ENCODE results near the gene MIB1. TPM values are rescaled to one million over a fixed set of nuclear protein-coding genes. Genes with fewer than 3 reads are reported as not detected.

MIB1 gene
- total RNA-seq, 3 donors from 2014 or later (not counting 1 experiment from before 2014, with no cell fraction given), result 27.5 to 38.4 (median 35.6) TPM

DNA sequence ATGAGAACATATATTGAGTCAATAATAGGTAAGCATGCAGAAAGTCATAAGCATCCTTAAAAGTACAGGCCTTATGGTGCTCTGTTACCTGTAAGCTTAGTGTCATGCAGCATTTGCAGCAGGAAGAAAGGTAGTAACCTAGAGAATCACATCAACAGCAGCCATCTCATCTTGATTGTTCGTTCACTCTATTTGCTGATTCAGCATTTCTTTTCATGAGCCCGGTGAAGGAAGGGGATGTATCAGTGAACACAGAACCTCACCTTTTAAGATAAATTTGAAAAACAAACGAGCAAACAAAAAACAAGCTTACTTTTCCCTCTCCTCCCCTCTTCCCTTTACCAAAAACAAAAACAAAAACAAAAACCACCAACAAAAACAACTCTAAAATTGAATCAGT is 89.9 kb downstream of the MIB1 start:
- ATAC-seq, result no peak
- no peaks in the 10 kb centered on the region for H3K9me3 Mint-ChIP-seq
- H3K36me3 Mint-ChIP-seq, result no peaks in the 10 kb centered on the region
- no peaks in the 10 kb centered on the region for H3K27me3 Mint-ChIP-seq (ENCODE audit: low read depth in 2 of 2)
- no peak overlapping the region for H3K27ac Mint-ChIP-seq
- no peak overlapping the region for H3K27ac ChIP-seq (ENCODE audit: low read length)
- no peaks in the 10 kb centered on the region for H3K4me1 ChIP-seq (ENCODE audit: control insufficient read depth, insufficient read depth, low read length)
- H3K4me1 Mint-ChIP-seq, result no peaks in the 10 kb centered on the region
- no peaks in the 10 kb centered on the region for H3K9me3 ChIP-seq (ENCODE audit: control insufficient read depth, insufficient read depth, low read length)
- no peak overlapping the region for H3K4me3 Mint-ChIP-seq
- TF ChIP-seq, protein P1, sequence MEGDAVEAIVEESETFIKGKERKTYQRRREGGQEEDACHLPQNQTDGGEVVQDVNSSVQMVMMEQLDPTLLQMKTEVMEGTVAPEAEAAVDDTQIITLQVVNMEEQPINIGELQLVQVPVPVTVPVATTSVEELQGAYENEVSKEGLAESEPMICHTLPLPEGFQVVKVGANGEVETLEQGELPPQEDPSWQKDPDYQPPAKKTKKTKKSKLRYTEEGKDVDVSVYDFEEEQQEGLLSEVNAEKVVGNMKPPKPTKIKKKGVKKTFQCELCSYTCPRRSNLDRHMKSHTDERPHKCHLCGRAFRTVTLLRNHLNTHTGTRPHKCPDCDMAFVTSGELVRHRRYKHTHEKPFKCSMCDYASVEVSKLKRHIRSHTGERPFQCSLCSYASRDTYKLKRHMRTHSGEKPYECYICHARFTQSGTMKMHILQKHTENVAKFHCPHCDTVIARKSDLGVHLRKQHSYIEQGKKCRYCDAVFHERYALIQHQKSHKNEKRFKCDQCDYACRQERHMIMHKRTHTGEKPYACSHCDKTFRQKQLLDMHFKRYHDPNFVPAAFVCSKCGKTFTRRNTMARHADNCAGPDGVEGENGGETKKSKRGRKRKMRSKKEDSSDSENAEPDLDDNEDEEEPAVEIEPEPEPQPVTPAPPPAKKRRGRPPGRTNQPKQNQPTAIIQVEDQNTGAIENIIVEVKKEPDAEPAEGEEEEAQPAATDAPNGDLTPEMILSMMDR (IDR thresholded peaks at IDR 0.05), result no peak
- no peak overlapping the region for H3K4me3 ChIP-seq (ENCODE audit: low read length)
- 100% methylated on average over 3 of the region's 3 CpGs for WGBS (ENCODE audit: insufficient coverage)
- intact Hi-C loops (cut with micrococcal nuclease), result no loop called here
- H3K27me3 ChIP-seq (ENCODE audit: control insufficient read depth, insufficient read depth, low read length), result no peaks in the 10 kb centered on the region
- H3K36me3 ChIP-seq (ENCODE audit: control insufficient read depth, insufficient read depth, low read length), result peaks cover 3% of the 10 kb centered on the region
- no peak for DNase-seq

DNA sequence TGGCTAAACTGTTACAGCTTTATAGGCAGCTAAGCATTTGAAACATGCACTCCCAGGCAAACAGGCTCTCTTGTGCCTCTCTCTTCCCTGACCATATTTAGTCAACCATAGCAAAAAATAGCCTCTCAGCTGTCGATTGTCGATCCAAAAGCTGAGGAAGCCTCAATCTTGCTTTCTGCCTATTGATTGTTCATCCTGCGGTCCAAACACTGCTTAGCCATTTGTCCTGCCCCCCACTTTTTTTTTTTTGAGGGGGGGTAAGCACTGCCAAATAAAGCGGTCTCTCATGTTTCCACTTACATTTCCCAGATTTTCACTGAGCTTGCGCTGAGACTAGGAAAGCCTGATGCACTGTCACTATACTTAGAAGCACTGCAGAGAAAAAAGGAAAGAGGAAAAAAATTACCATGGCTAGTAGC is 90.8 kb downstream of the MIB1 start:
- H3K27ac ChIP-seq (ENCODE audit: low read length), result no peak overlapping the region
- TF ChIP-seq, protein P1 (IDR thresholded peaks at IDR 0.05), result no peak
- H3K4me3 Mint-ChIP-seq, result no peak overlapping the region
- DNase-seq (no peak), ATAC-seq (no peak)
- no peaks in the 10 kb centered on the region for H3K4me1 Mint-ChIP-seq
- no peaks in the 10 kb centered on the region for H3K36me3 ChIP-seq (ENCODE audit: control insufficient read depth, insufficient read depth, low read length)
- H3K4me1 ChIP-seq (ENCODE audit: control insufficient read depth, insufficient read depth, low read length), result no peaks in the 10 kb centered on the region
- H3K4me3 ChIP-seq (ENCODE audit: low read length), result no peak overlapping the region
- intact Hi-C loops (cut with micrococcal nuclease), result no loop called here
- no peaks in the 10 kb centered on the region for H3K27me3 ChIP-seq (ENCODE audit: control insufficient read depth, insufficient read depth, low read length)
- no peaks in the 10 kb centered on the region for H3K9me3 Mint-ChIP-seq
- H3K27me3 Mint-ChIP-seq (ENCODE audit: low read depth in 2 of 2), result no peaks in the 10 kb centered on the region
- no peaks in the 10 kb centered on the region for H3K9me3 ChIP-seq (ENCODE audit: control insufficient read depth, insufficient read depth, low read length)
- 100% methylated on average over 5 of the region's 5 CpGs for WGBS (ENCODE audit: insufficient coverage)
- no peak overlapping the region for H3K27ac Mint-ChIP-seq
- no peaks in the 10 kb centered on the region for H3K36me3 Mint-ChIP-seq

DNA sequence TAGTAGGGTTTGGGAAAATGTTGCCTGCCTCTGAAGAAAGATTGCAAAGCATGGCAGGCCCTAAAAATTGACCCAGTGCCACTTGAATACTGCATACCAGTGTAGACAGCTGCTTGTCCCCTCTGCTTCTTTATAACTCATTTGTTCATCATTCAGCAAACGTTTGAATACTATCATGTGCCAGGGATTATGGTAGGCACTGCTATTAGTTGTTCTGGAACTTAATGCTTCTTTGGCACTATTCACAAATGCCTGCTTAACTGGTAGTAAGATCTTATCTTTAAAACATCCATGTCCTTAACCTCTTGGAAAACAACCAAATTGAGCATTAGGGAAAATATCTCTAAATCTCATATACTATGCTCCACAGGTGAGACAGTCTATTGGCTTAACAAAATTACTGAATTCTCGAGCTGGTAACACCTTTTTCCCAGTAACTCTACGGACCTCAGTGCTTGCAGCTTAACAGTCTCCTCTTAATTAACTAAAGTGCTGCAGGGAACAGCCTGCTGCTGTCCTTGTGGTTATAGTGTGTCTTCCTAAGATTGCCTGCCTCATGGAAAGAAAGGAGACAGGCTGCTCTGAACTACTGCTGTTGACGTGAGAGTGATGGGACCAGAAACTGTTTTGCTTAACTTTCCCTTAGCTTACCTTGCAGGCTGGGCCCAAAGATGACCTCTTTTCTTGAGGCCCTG is 93.2 kb downstream of the MIB1 start:
- no peak overlapping the region for H3K4me3 ChIP-seq (ENCODE audit: low read length)
- no peaks in the 10 kb centered on the region for H3K36me3 Mint-ChIP-seq
- intact Hi-C loops (cut with micrococcal nuclease), result no loop called here
- H3K4me1 Mint-ChIP-seq, result no peaks in the 10 kb centered on the region
- H3K4me1 ChIP-seq (ENCODE audit: control insufficient read depth, insufficient read depth, low read length), result no peaks in the 10 kb centered on the region
- H3K27me3 ChIP-seq (ENCODE audit: control insufficient read depth, insufficient read depth, low read length), result no peaks in the 10 kb centered on the region
- no peak overlapping the region for H3K4me3 Mint-ChIP-seq
- TF ChIP-seq, protein P1 (IDR thresholded peaks at IDR 0.05), result no peak
- H3K9me3 ChIP-seq (ENCODE audit: control insufficient read depth, insufficient read depth, low read length), result no peaks in the 10 kb centered on the region
- H3K27ac ChIP-seq (ENCODE audit: low read length), result no peak overlapping the region
- no peaks in the 10 kb centered on the region for H3K9me3 Mint-ChIP-seq
- no peak for ATAC-seq
- peaks cover 3% of the 10 kb centered on the region for H3K36me3 ChIP-seq (ENCODE audit: control insufficient read depth, insufficient read depth, low read length)
- no peak overlapping the region for H3K27ac Mint-ChIP-seq
- 92% methylated on average over 4 of the region's 4 CpGs for WGBS (ENCODE audit: insufficient coverage)
- H3K27me3 Mint-ChIP-seq (ENCODE audit: low read depth in 2 of 2), result no peaks in the 10 kb centered on the region
- no peak for DNase-seq

DNA sequence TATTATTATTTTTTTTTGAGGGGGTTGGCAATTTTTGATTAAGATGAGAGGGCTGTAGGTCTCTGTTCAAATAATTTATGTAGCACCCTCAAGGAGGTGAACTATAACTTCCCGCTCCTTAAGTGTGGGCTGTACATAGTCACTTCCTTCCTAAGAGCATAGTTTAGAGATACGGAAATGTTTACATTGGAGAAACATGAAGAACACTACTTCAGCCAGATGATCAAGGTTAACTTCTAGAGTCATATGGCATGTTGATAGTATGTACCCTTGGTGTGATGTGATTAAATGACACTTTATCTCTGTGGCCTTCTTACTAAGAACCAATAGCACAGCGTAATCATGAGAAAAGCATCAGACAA is 93.7 kb downstream of the MIB1 start:
- intact Hi-C loops (cut with micrococcal nuclease), result no loop called here
- ATAC-seq (no peak), DNase-seq (no peak)
- Histone ChIP-seq H3K27ac (ENCODE audit: low read length) (no peak overlapping the region), H3K4me3 (ENCODE audit: low read length) (no peak overlapping the region), H3K4me1 (ENCODE audit: control insufficient read depth, insufficient read depth, low read length) (no peaks in the 10 kb centered on the region), H3K36me3 (ENCODE audit: control insufficient read depth, insufficient read depth, low read length) (peaks cover 5% of the 10 kb centered on the region), H3K9me3 (ENCODE audit: control insufficient read depth, insufficient read depth, low read length) (no peaks in the 10 kb centered on the region), H3K27me3 (ENCODE audit: control insufficient read depth, insufficient read depth, low read length) (no peaks in the 10 kb centered on the region)
- H3K27me3 Mint-ChIP-seq (ENCODE audit: low read depth in 2 of 2), result no peaks in the 10 kb centered on the region
- WGBS (ENCODE audit: insufficient coverage), result 100% methylated on average over 3 of the region's 3 CpGs
- TF ChIP-seq, protein P1 (IDR thresholded peaks at IDR 0.05), result no peak
- no peak overlapping the region for H3K27ac Mint-ChIP-seq
- no peaks in the 10 kb centered on the region for H3K9me3 Mint-ChIP-seq
- no peaks in the 10 kb centered on the region for H3K4me1 Mint-ChIP-seq
- no peak overlapping the region for H3K4me3 Mint-ChIP-seq
- no peaks in the 10 kb centered on the region for H3K36me3 Mint-ChIP-seq

All from natural killer cell (primary cell).